HEK293T (cell line): ENCODE measurements around the gene CDH2.

Experiments
- BHLHE40 ChIP-seq: fragments of 450-650 bp; IDR thresholded peaks from 2 replicates; pipeline ENCODE4 v1.6.1; 2016; ENCODE audit warnings: mild to moderate bottlenecking, moderate library complexity, borderline replicate concordance
- ELF4 ChIP-seq: fragments of 450-650 bp; IDR thresholded peaks from 2 replicates; pipeline ENCODE4 v1.6.1; 2017; ENCODE audit warnings: antibody characterized with exemption
- FOXA1 ChIP-seq: fragments of 450-650 bp; IDR thresholded peaks from 2 replicates; pipeline ENCODE4 v1.6.1; 2016; ENCODE audit warnings: mild to moderate bottlenecking
- NFRKB ChIP-seq: fragments of 450-650 bp; IDR thresholded peaks from 2 replicates; pipeline ENCODE4 v1.6.1; 2016; ENCODE audit warnings: mild to moderate bottlenecking, moderate library complexity
- SUZ12 ChIP-seq: fragments of 450-650 bp; IDR thresholded peaks from 2 replicates; pipeline ENCODE4 v1.6.1; 2016; ENCODE audit warnings: mild to moderate bottlenecking

DNA sequence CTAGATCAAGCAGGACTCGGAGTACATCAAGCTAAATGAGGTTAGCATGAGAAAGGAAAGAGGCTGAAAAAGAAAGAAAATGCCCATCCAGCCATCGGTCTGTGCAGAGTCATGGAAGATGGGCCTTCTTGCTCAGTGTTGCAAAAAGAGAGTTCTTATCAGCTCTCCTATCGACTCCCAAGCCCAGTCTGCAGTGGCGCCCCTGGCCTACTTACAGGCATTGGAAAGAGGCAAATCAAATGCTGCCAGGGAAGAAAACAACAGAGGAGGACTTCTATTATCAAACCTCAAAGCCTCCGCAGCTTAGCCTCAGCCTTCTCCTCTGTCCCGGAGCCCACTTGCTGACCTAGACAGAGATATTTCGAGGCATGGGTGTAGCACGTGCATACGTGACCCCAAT is 66.0 kb downstream of the CDH2 start:
- no peak for TF ChIP-seq ELF4
- no peak for TF ChIP-seq FOXA1
- no peak for TF ChIP-seq BHLHE40
- TF ChIP-seq SUZ12 = no peak
- no peak for TF ChIP-seq NFRKB
